ENCODE data around the gene UBE4B. TPM values are rescaled to one million over a fixed set of nuclear protein-coding genes. Genes with fewer than 3 reads are reported as not detected.

The UBE4B gene
- total and polyA plus RNA-seq, 9 of the 15 experiments (the other 6 are each of a cell fraction or from before 2014, with no cell fraction given): 11.7 to 73.7 (median 40.1) TPM

DNA sequence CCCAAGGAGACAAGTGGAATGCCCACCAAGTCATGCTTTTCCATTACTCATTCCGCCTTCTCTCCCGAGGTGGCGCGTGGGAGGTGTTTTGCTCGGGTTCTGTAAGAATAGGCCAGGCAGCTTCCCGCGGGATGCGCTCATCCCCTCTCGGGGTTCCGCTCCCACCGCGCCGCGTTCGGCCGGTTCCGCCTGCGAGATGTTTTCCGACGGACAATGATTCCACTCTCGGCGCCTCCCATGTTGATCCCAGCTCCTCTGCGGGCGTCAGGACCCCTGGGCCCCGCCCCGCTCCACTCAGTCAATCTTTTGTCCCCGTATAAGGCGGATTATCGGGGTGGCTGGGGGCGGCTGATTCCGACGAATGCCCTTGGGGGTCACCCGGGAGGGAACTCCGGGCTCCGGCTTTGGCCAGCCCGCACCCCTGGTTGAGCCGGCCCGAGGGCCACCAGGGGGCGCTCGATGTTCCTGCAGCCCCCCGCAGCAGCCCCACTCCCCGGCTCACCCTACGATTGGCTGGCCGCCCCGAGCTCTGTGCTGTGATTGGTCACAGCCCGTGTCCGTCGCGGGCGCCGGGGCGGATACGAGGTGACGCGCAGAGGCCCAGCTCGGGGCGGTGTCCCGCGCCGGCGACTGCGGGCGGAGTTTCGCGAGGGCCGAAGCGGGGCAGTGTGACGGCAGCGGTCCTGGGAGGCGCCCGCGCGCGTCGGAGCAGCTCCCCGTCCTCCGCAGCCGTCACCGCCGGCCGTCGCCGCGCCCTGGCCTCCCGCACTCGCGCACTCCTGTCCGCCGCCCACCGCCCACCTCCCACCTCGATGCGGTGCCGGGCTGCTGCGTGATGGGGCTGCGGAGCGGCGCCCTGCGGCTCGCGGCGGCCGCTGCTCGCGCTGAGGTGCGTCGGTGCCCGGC, 177.4 kb downstream of the UBE4B start, which contains the start of gene KIF1B (continued):
- TF ChIP-seq ZNF12 (CRISPR knock-in tag; IDR thresholded peaks at IDR 0.05): peak; percentile 17; the same call in 1 of the 2 replicates
- 0 out of 2 replicates have a peak, but pooled peaks have one; percentile 34 for TF ChIP-seq IFI16 (CRISPR knock-in tag; IDR thresholded peaks at IDR 0.05)
- TF ChIP-seq HCFC1 (IDR thresholded peaks at IDR 0.05; ENCODE audit: low read depth, low read length): 0 out of 2 replicates have a peak, but pooled peaks have one; percentile 0
- TF ChIP-seq KLF1 (tag; IDR thresholded peaks at IDR 0.05): peak; percentile 80

DNA sequence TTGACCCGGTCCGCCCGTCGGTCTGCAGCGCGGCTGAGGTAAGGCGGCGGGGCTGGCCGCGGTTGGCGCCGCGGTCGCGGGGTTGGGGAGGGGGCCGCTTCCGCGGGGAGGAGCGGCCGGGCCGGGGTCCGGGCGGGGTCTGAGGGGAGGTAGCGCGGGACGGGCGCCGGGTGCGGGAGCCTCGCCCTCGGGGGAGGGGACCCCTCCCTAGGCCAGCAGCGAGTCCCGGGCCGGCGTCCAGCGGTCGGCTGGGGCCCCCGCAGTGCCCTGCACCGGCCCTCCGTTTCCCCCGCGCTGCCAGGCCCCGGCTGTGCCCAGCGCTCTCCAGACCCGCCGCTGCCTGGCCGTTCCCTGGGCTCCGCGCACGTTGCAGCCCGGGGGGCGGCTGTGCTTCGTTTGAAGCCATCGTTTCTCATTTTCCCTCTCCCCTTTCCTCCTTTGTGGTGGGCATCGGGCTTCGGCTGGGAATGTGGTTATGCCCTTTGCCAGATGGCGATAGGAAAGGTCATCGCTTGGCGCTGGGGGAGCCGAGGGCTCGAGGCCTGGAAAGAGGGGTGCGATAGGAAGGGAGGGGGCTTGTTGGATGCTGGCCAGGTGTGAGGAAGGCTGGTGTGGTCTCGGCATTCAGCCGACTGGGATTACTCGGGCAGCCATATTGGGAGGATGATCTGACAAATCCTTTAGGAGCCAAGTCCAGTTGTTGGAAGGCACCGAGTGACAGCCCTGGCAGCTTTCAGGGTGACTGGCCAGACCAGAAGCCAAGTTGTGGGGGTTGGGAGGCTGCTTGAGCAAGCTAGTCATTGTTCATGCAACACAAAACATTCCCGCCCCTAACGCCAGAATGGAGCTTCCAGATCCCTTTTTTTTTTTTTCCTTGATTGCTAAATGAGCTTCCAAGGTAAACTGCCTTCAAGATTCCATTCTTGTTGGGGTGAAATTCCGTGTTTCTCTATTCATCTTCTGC, 178.4 kb downstream of the UBE4B start:
- BruUV-seq (replicated peaks): TSS peak; percentile 65
- intact Hi-C loops (cut with micrococcal nuclease): loop anchor here (5.0 kb wide), 2 partner anchors 111 to 216 kb away; no protein-coding TSS in a partner anchor
- TF ChIP-seq ZNF23 (CRISPR knock-in tag; IDR thresholded peaks at IDR 0.05) (no peak), IRF2 (CRISPR knock-in tag; IDR thresholded peaks at IDR 0.05) (no peak), ARID2 (IDR thresholded peaks at IDR 0.05) (no peak), POLR2B (IDR thresholded peaks at IDR 0.05; ENCODE audit: low read depth, partially characterized antibody) (no peak), SIN3A (IDR thresholded peaks at IDR 0.05; ENCODE audit: borderline replicate concordance in 2 of 2, control insufficient read depth in 1 of 2, low read depth in 2 of 2, low read length in 2 of 2) (0 out of 4 replicates have a peak, but pooled peaks of 1 of the 2 experiments have one; percentile 40), HMGN3 (IDR thresholded peaks at IDR 0.05; ENCODE audit: borderline replicate concordance, extremely low read depth, insufficient read length, low read depth, low read length) (no peak), DACH1 (IDR thresholded peaks at IDR 0.05; ENCODE audit: partially characterized antibody) (no peak), HEY1 (CRISPR knock-in tag; IDR thresholded peaks at IDR 0.05; ENCODE audit: borderline replicate concordance) (no peak)
- TF ChIP-seq, protein P1, sequence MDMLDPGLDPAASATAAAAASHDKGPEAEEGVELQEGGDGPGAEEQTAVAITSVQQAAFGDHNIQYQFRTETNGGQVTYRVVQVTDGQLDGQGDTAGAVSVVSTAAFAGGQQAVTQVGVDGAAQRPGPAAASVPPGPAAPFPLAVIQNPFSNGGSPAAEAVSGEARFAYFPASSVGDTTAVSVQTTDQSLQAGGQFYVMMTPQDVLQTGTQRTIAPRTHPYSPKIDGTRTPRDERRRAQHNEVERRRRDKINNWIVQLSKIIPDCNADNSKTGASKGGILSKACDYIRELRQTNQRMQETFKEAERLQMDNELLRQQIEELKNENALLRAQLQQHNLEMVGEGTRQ (CRISPR knock-in tag; IDR thresholded peaks at IDR 0.05): no peak
- TF ChIP-seq, protein P2, sequence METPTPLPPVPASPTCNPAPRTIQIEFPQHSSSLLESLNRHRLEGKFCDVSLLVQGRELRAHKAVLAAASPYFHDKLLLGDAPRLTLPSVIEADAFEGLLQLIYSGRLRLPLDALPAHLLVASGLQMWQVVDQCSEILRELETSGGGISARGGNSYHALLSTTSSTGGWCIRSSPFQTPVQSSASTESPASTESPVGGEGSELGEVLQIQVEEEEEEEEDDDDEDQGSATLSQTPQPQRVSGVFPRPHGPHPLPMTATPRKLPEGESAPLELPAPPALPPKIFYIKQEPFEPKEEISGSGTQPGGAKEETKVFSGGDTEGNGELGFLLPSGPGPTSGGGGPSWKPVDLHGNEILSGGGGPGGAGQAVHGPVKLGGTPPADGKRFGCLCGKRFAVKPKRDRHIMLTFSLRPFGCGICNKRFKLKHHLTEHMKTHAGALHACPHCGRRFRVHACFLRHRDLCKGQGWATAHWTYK (CRISPR knock-in tag; IDR thresholded peaks at IDR 0.05): no peak

More for the DNA sequence above, 178.4 kb downstream of the UBE4B start:
- ATAC-seq (peak; percentile 2; the same call in 1 of the 3 replicates), DNase-seq (ENCODE audit: extremely low read depth in 1 of 4, low spot score in 3 of 4) (peak; percentile 45 to 70 (median 68)), FAIRE-seq (no peak)
- peak overlapping the region; percentile 60 to 98 for H3K9ac ChIP-seq (ENCODE audit: insufficient read depth in 1 of 2, low read depth in 2 of 2, low read length in 2 of 2)
- no peaks in the 10 kb centered on the region; the same call in 1 of the 2 replicates for H4K20me1 ChIP-seq (replicated peaks; ENCODE audit: control insufficient read depth, insufficient read depth, low read length)
- ChIA-PET CTCF (ENCODE audit: low intra/inter-chr PET ratio) (interaction anchor here (0.6 to 0.9 kb wide), 2 partner anchors 218 to 313 kb away, joined by 3 to 4 read pairs; no protein-coding TSS in a partner anchor), POLR2A (interaction anchor here (0.6 to 3.1 kb wide), 17 partner anchors 9 to 673 kb away, joined by 3 to 19 read pairs (median 3); partner anchors contain the start of gene CENPS)
- no peaks in the 10 kb centered on the region for H3K9me1 ChIP-seq (ENCODE audit: control insufficient read depth, insufficient read depth, low read length)
- peaks cover 0 to 10% of the 10 kb centered on the region in 2 experiments; a peak in 2 of 5 replicates for H3K27me3 ChIP-seq (ENCODE audit: control insufficient read depth in 2 of 2, insufficient read depth in 2 of 2, low read length in 2 of 2)
- H3K36me3 ChIP-seq (ENCODE audit: control insufficient read depth, insufficient read depth, low read length): no peaks in the 10 kb centered on the region
- H3K27ac ChIP-seq (ENCODE audit: extremely low read depth, low read depth, low read length): peak overlapping the region; percentile 73
- in situ Hi-C loops (cut with MboI): no loop called here
- WGBS (ENCODE audit: insufficient coverage, low coverage, missing lambda C conversion rate): 1% methylated on average over 46 of the region's 69 CpGs
- peaks cover 17 to 23% of the 10 kb centered on the region in 2 experiments for H3K4me1 ChIP-seq (replicated peaks in 1 of 2; ENCODE audit: control insufficient read depth in 2 of 2, insufficient read depth in 2 of 2, low read length in 2 of 2)
- H3K4me2 ChIP-seq (ENCODE audit: insufficient read depth, low read length): peak overlapping the region; percentile 99
- H3K9me3 ChIP-seq (replicated peaks; ENCODE audit: control insufficient read depth, insufficient read depth, low read depth, low read length): no peaks in the 10 kb centered on the region
- H2AFZ ChIP-seq (ENCODE audit: low read depth, low read length): peak overlapping the region; percentile 88
- H3K4me3 ChIP-seq: peak overlapping the region; percentile 70
- H3K79me2 ChIP-seq (ENCODE audit: control insufficient read depth, insufficient read depth, low read length): peaks cover 30% of the 10 kb centered on the region

All from K562 (cell line).